Endodermal cell (in vitro differentiated cells): ENCODE measurements around the gene ANKLE2. TPM values are rescaled to one million over a fixed set of nuclear protein-coding genes. Genes with fewer than 3 reads are reported as not detected.

Source experiments
- DNase-seq: peaks from one replicate; pipeline ENCODE4 v3.0.0-alpha.2; 2017
- H3K27ac ChIP-seq: 2 replicates; pipeline ENCODE4 v1.5.1; 2013; ENCODE audit warnings: mild to moderate bottlenecking, low read depth, low read length, moderate library complexity
- H3K27me3 ChIP-seq: 2 replicates; pipeline ENCODE4 v1.6.1; 2013; ENCODE audit warnings: mild to moderate bottlenecking, low read length, moderate library complexity; ENCODE audit not compliant: insufficient read depth, control insufficient read depth, poor library complexity, severe bottlenecking
- H3K36me3 ChIP-seq: 2 replicates; pipeline ENCODE4 v1.7.0; 2013; ENCODE audit warnings: mild to moderate bottlenecking, low read length, moderate library complexity; ENCODE audit not compliant: control insufficient read depth, insufficient read depth
- H3K4me1 ChIP-seq: one replicate; pipeline ENCODE4 v1.7.0; 2013; ENCODE audit warnings: low read length; ENCODE audit not compliant: control insufficient read depth, insufficient read depth
- H3K4me3 ChIP-seq: 2 replicates; pipeline ENCODE4 v1.5.1; 2013; ENCODE audit warnings: mild to moderate bottlenecking, low read length, moderate library complexity
- H3K9ac ChIP-seq: 2 replicates; pipeline ENCODE4 v1.6.1; 2013; ENCODE audit warnings: mild to moderate bottlenecking, low read length, moderate library complexity; ENCODE audit not compliant: poor library complexity, severe bottlenecking; ENCODE audit errors: extremely low read depth
- H3K9me3 ChIP-seq: 2 replicates; pipeline ENCODE4 v1.6.1; 2013; ENCODE audit warnings: mild to moderate bottlenecking, low read length, moderate library complexity; ENCODE audit not compliant: control insufficient read depth
- H3K27ac Mint-ChIP-seq: 2 replicates; pipeline ENCODE4 v1.8.0; 2020; ENCODE audit warnings: mixed read lengths
- H3K27me3 Mint-ChIP-seq: 2 replicates; pipeline ENCODE4 v1.8.0; 2021; ENCODE audit warnings: mild to moderate bottlenecking, mixed read lengths; ENCODE audit not compliant: insufficient read depth
- H3K36me3 Mint-ChIP-seq: 2 replicates; pipeline ENCODE4 v1.8.0; 2020; ENCODE audit warnings: low read depth, mixed read lengths
- H3K4me1 Mint-ChIP-seq: 2 replicates; pipeline ENCODE4 v1.8.0; 2020; ENCODE audit warnings: mixed read lengths
- H3K4me3 Mint-ChIP-seq: 2 replicates; pipeline ENCODE4 v1.8.0; 2020; ENCODE audit warnings: mild to moderate bottlenecking, moderate library complexity, mixed read lengths
- H3K9me3 Mint-ChIP-seq: 2 replicates; pipeline ENCODE4 v1.8.0; 2020; ENCODE audit warnings: mild to moderate bottlenecking, mixed read lengths
- CTCF ChIP-seq: fragments of 200-600 bp; sonication (generic); conservative IDR thresholded peaks from 2 replicates; pipeline ENCODE4 v1.5.0; 2021; ENCODE audit warnings: antibody characterized with exemption, mild to moderate bottlenecking
- WGBS, 2 experiments: methylation state at CpG; one replicate each; pipeline versions ENCODE4 v1.1.5 to v1.1.7; 2013; ENCODE audit warnings: missing lambda C conversion rate in 2 of 2, mixed read lengths in 1 of 2; ENCODE audit not compliant: insufficient coverage in 1 of 2, insufficient read length in 1 of 2; 5-methylcytosine and 5-hydroxymethylcytosine counted together
- total RNA-seq, 2 donors: library from RNA; stranded (reverse); fragmentation: NEBNext Ultra II Directional in 1 of 2; extraction: Animal tissue kit (Norgen Biotek cat#: 25700) in 1 of 2; gene quantifications; 2 replicates in 1 of 2; 3 replicates in 1 of 2; pipeline ENCODE4 v1.2.1, GENCODE V29; 2021

ANKLE2 gene
- total RNA-seq, 2 donors from 2014 or later = 87.8 to 88.5 TPM

- peaks cover 74% of the 10 kb centered on the region for H3K36me3 Mint-ChIP-seq
- Histone ChIP-seq H3K36me3 (peaks cover 67% of the 10 kb centered on the region), H3K9ac (no peak overlapping the region), H3K27me3 (no peaks in the 10 kb centered on the region), H3K4me1 (no peaks in the 10 kb centered on the region), H3K4me3 (no peak overlapping the region), H3K27ac (no peak overlapping the region), H3K9me3 (no peaks in the 10 kb centered on the region)
- 94 to 95% methylated on average over 14 to 21 of the region's 21 CpGs for WGBS, 2 experiments
- H3K9me3 Mint-ChIP-seq = no peaks in the 10 kb centered on the region
- H3K4me3 Mint-ChIP-seq = no peak overlapping the region
- TF ChIP-seq CTCF = no peak
- no peak for DNase-seq
- no peak overlapping the region for H3K27ac Mint-ChIP-seq
- H3K4me1 Mint-ChIP-seq = no peaks in the 10 kb centered on the region
- no peaks in the 10 kb centered on the region for H3K27me3 Mint-ChIP-seq
Measured at GRCh38 chr12:132786192-132786591, 24.6 kb upstream of the ANKLE2 start.

GRCh38 chr12:132784580-132784979, 22.9 kb upstream of the ANKLE2 start:
- Histone ChIP-seq H3K27me3 (no peaks in the 10 kb centered on the region), H3K36me3 (peaks cover 72% of the 10 kb centered on the region), H3K4me1 (no peaks in the 10 kb centered on the region), H3K9ac (no peak overlapping the region), H3K27ac (no peak overlapping the region), H3K9me3 (no peaks in the 10 kb centered on the region), H3K4me3 (no peak overlapping the region)
- Mint-ChIP-seq H3K36me3 (peaks cover 76% of the 10 kb centered on the region), H3K4me3 (no peak overlapping the region), H3K4me1 (no peaks in the 10 kb centered on the region), H3K27me3 (no peaks in the 10 kb centered on the region), H3K27ac (no peak overlapping the region), H3K9me3 (no peaks in the 10 kb centered on the region)
- DNase-seq = no peak
- no peak for TF ChIP-seq CTCF
- WGBS, 2 experiments = 91 to 93% methylated on average over 4 to 9 of the region's 9 CpGs

GRCh38 chr12:132783917-132784531, 22.4 kb upstream of the ANKLE2 start:
- Histone ChIP-seq H3K9ac (no peak overlapping the region), H3K36me3 (peaks cover 70% of the 10 kb centered on the region), H3K4me3 (no peak overlapping the region), H3K27me3 (no peaks in the 10 kb centered on the region), H3K4me1 (no peaks in the 10 kb centered on the region), H3K27ac (no peak overlapping the region), H3K9me3 (no peaks in the 10 kb centered on the region)
- DNase-seq = no peak
- H3K36me3 Mint-ChIP-seq = peaks cover 76% of the 10 kb centered on the region
- no peak for TF ChIP-seq CTCF
- H3K4me1 Mint-ChIP-seq = no peaks in the 10 kb centered on the region
- H3K27ac Mint-ChIP-seq = no peak overlapping the region
- no peak overlapping the region for H3K4me3 Mint-ChIP-seq
- H3K9me3 Mint-ChIP-seq = no peaks in the 10 kb centered on the region
- no peaks in the 10 kb centered on the region for H3K27me3 Mint-ChIP-seq
- 94 to 96% methylated on average over 20 to 22 of the region's 22 CpGs for WGBS, 2 experiments
